Measurements from ENCODE around the gene ARHGEF2.
A peak's percentile ranks its signal among the peaks of the same experiment; 100 is the strongest.
"Not testable (repeated sequence)": the region's sequence is repeated elsewhere in the genome, so short reads cannot be mapped to it uniquely, and the experiment has no call there.

ARHGEF2 gene

GRCh38 chr1:155940993-155941844, 37.1 kb downstream of the ARHGEF2 start, which contains the start of gene RXFP4:
Gene RXFP4 (plus strand): TSS chr1:155941638. CDS start chr1:155941710, 72 bp downstream.
- no peak for DNase-seq

GRCh38 chr1:155940482-155940992, 37.8 kb downstream of the ARHGEF2 start:
- no peak for DNase-seq

- DNase-seq, result no peak
Measured at GRCh38 chr1:155938220-155938627, 40.1 kb downstream of the ARHGEF2 start.

GRCh38 chr1:155934936-155935590, 43.3 kb downstream of the ARHGEF2 start:
- DNase-seq, result no peak

- DNase-seq, result peak; percentile 81 to 91 (median 86)
Measured at GRCh38 chr1:155934097-155934935, 44.0 kb downstream of the ARHGEF2 start, which contains the start of gene KHDC4. Gene KHDC4 (minus strand): TSS chr1:155934413. CDS start chr1:155934373, 40 bp downstream.

GRCh38 chr1:155933591-155934096, 44.7 kb downstream of the ARHGEF2 start:
- DNase-seq, result no peak

GRCh38 chr1:155932487-155932886, 45.9 kb downstream of the ARHGEF2 start:
- DNase-seq, result no peak

GRCh38 chr1:155932081-155932480, 46.3 kb downstream of the ARHGEF2 start:
- DNase-seq, result no peak

GRCh38 chr1:155931332-155932038, 46.9 kb downstream of the ARHGEF2 start:
- DNase-seq, result no peak

- not testable (repeated sequence) for DNase-seq
Measured at GRCh38 chr1:155930725-155931124, 47.6 kb downstream of the ARHGEF2 start.

- no peak for DNase-seq
Measured at GRCh38 chr1:155929057-155929456, 49.3 kb downstream of the ARHGEF2 start.

GRCh38 chr1:155925506-155925905, 52.8 kb downstream of the ARHGEF2 start:
- no peak for DNase-seq

GRCh38 chr1:155920717-155921116, 57.6 kb downstream of the ARHGEF2 start:
- DNase-seq, result no peak

GRCh38 chr1:155919801-155920200, 58.5 kb downstream of the ARHGEF2 start:
- DNase-seq, result no peak

GRCh38 chr1:155918660-155919059, 59.7 kb downstream of the ARHGEF2 start:
- DNase-seq, result no peak

GRCh38 chr1:155913969-155914757, 64.2 kb downstream of the ARHGEF2 start:
- no peak for DNase-seq

GRCh38 chr1:155912056-155912536, 66.3 kb downstream of the ARHGEF2 start:
- no peak for DNase-seq

GRCh38 chr1:155911156-155912055, 66.9 kb downstream of the ARHGEF2 start, which contains the start of gene RIT1:
Gene RIT1 (minus strand): TSS chr1:155911349. CDS start chr1:155910761, 588 bp downstream.
- peak; percentile 65 to 75 (median 70) for DNase-seq

GRCh38 chr1:155910621-155911121, 67.7 kb downstream of the ARHGEF2 start:
- DNase-seq, result no peak
